ENCODE data around the gene SYDE1. TPM values are rescaled to one million over a fixed set of nuclear protein-coding genes. Genes with fewer than 3 reads are reported as not detected.
A peak's percentile ranks its signal among the peaks of the same experiment; 100 is the strongest.
"Not testable (repeated sequence)": the region's sequence is repeated elsewhere in the genome, so short reads cannot be mapped to it uniquely, and the experiment has no call there.

Gene SYDE1, protein sequence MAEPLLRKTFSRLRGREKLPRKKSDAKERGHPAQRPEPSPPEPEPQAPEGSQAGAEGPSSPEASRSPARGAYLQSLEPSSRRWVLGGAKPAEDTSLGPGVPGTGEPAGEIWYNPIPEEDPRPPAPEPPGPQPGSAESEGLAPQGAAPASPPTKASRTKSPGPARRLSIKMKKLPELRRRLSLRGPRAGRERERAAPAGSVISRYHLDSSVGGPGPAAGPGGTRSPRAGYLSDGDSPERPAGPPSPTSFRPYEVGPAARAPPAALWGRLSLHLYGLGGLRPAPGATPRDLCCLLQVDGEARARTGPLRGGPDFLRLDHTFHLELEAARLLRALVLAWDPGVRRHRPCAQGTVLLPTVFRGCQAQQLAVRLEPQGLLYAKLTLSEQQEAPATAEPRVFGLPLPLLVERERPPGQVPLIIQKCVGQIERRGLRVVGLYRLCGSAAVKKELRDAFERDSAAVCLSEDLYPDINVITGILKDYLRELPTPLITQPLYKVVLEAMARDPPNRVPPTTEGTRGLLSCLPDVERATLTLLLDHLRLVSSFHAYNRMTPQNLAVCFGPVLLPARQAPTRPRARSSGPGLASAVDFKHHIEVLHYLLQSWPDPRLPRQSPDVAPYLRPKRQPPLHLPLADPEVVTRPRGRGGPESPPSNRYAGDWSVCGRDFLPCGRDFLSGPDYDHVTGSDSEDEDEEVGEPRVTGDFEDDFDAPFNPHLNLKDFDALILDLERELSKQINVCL
- total RNA-seq (2014; rRNA removed; shearing (Covaris generic)): 55.8 and 67.8 TPM in 2 replicates
- 46.7 and 54.9 TPM in 2 replicates for polyA plus RNA-seq (2015; cell fraction: cytosol; rRNA removed)
- 51.8 and 57.6 TPM in 2 replicates for polyA plus RNA-seq (2015; cell fraction: nucleus; rRNA removed)

DNA sequence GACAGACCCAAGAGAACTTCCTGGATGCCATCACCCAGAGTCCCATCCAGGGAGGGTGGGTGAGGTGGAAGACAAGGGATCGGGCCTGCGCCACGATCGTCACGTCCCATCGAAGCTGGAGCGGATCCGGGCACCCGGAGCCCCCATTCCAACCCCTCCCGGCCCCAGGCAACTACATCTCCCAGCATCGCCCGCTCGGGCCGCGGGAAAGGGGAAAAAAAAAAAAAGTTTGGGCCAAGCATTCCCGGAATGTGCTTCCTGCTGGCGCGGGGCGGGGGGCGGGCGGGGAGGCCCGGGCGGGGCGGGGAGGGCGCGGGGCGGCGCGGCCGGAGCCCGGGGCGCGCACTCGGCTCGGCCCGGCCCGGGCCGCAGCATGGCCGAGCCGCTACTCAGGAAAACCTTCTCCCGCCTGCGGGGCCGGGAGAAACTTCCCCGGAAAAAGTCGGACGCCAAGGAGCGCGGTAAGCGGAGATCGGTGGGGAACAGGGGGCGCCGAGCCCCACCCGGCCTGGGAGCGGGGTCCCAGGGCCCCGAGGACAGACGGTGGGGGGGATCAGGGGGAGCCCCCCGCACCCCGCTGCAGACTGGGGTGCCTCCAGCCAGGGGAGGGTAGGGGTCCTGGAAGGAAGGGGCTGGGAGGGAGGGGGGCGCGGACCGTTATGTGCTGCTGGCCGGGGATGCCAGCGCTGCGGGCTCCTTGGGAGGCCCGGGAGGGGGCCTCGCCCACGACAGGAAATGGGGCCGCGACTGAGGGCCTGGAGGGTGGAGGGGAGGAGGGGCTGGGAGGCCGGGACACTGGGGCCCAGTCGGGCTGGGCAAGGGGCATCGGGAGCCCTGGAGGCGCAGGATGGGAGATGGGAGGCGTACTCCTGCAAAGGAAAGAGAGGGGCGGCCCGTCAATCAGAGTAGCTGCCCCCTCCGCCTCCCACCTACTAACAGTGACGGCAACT, at the start of gene SYDE1:
Gene SYDE1 (plus strand): TSS at position 341 of the 950 bp plus-strand sequence. CDS start 33 bp downstream, at position 374.
- peak; percentile 63 for DNase-seq (ENCODE audit: low read depth)

GRCh38 chr19:15062036-15062435, 45.2 kb upstream of the SYDE1 start:
- peak; percentile 26 for DNase-seq (ENCODE audit: low read depth)

DNA sequence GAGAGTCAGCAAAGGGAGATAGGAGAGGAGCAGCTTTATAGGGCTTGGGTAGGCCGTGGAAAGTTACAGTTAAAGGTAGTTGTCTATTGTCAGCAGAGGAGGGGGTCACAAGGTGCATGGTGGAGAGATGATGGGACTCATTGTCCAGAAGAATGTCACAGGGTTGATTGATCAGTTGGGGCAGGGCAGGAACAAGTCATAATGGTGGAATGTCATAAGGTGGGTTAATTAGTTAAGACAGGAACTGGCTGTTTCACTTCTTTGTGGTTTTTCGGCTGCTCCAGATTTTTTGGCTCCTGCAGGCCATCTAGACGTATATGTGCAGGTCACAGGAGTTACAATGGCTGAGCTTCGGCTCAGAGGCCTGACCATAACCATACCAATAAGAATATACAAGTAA, 36.8 kb upstream of the SYDE1 start:
- not testable (repeated sequence) for DNase-seq (ENCODE audit: low read depth)

DNA sequence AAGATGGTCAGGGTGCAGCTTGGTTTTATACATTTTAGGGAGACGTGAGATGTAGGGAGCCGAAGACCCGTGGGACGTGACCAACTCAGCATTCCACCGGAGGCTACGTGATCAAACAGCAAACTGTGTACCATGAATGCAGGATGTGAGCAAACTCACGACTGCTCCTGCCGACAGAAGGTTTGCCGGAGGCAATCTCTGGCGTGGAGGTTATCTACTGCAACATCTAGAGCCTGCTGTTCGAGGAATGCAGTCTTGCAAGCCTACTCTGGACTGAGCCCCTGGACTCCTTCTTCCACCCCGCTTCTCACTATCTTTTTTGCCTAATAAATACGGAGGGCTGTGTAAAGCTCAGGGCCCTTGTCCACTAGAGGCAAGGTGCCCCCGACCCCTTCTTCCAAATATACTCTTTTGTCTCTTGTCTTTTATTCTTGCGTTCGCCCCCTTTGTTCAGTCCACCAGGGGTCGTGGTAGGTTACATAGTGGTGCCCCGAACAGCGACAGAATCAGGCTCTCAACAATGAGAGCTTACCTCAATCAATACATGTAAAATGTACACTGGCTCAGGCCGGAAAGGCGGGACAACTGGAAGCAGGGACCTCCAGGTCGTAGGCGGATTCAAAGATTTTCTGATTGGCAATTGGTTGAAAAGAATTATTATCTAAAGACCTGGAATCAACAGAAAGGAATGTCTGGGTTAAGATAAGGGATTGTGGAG, 34.1 kb upstream of the SYDE1 start:
- no peak for DNase-seq (ENCODE audit: low read depth)

- no peak for DNase-seq (ENCODE audit: low read depth)
Observed at GRCh38 chr19:15074371-15074770, 32.8 kb upstream of the SYDE1 start.

GRCh38 chr19:15075806-15076205, 31.4 kb upstream of the SYDE1 start:
- DNase-seq (ENCODE audit: low read depth): no peak

DNA sequence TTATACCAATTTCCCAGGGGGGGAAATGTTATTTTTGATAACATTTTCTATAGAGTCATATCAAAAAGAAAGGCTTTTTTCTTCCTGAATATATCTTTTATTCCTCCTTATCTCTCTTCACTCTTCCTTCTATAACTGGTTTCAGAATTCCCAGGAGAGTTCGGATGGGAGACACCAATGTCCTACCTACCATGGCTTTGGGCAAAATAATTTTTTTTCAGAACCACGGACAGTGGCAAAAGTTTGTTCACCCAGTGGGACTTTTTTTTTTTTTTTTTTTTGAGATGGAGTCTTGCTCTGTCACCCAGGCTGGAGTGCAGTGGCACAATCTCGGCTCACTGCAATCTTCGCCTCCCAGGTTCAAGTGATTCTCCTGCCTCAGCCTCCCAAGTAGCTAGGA, 27.2 kb upstream of the SYDE1 start:
- DNase-seq (ENCODE audit: low read depth): not testable (repeated sequence)

GRCh38 chr19:15081911-15082310, 25.3 kb upstream of the SYDE1 start, which contains the start of gene OR1I1:
TSS of gene OR1I1 (plus strand) at chr19:15082211. CDS start at chr19:15087066, 4,855 bp downstream.
- DNase-seq (ENCODE audit: low read depth): no peak

GRCh38 chr19:15087182-15087581, 20.0 kb upstream of the SYDE1 start:
- no peak for DNase-seq (ENCODE audit: low read depth)

GRCh38 chr19:15091918-15092753, 15.1 kb upstream of the SYDE1 start:
- DNase-seq (ENCODE audit: low read depth): peak; percentile 47

- no peak for DNase-seq (ENCODE audit: low read depth)
Observed at GRCh38 chr19:15093001-15093400, 14.2 kb upstream of the SYDE1 start.

DNA sequence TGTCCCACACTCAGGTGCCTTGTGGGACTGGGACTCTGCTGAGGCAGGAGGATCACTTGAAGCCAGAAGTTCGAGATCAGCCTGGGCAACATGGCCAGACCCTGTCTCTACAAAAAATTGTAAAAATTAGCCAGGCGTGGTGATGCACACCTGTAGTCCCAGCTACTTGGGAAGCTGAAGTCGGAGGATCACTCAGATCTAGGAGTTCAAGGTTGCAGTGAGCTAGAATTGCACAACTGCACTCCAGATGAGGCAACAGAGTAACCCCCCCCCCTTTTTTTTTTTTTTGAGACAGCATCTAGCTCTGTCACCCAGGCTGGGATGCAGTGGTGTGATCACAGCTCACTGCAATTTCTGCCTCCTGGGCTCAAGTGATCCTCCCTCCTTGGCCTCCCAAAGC, 11.0 kb upstream of the SYDE1 start:
- no peak for DNase-seq (ENCODE audit: low read depth)

- not testable (repeated sequence) for DNase-seq (ENCODE audit: low read depth)
Observed at GRCh38 chr19:15097980-15098379, 9.2 kb upstream of the SYDE1 start.

DNA sequence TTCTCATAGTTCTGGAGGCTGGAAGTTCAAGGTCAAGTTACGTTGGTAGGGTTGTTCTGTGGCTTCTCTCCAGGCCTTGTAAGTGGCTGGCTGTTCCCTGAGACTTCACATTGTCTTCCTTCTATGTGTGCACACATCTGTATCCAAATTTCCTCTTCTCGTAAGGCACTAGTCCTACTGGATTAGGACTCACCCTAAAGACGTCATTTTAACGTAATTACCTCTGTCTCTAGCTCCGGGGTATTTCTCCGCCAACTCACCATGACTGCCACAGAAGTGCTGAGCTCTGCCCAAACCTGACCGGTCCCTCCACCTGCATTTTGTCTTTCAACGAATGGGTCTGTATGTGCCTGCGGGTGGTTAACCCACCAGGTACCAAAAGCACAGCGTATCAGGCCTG, 8.7 kb upstream of the SYDE1 start:
- no peak for DNase-seq (ENCODE audit: low read depth)

- no peak for DNase-seq (ENCODE audit: low read depth)
Observed at GRCh38 chr19:15099017-15099582, 8.1 kb upstream of the SYDE1 start.

DNA sequence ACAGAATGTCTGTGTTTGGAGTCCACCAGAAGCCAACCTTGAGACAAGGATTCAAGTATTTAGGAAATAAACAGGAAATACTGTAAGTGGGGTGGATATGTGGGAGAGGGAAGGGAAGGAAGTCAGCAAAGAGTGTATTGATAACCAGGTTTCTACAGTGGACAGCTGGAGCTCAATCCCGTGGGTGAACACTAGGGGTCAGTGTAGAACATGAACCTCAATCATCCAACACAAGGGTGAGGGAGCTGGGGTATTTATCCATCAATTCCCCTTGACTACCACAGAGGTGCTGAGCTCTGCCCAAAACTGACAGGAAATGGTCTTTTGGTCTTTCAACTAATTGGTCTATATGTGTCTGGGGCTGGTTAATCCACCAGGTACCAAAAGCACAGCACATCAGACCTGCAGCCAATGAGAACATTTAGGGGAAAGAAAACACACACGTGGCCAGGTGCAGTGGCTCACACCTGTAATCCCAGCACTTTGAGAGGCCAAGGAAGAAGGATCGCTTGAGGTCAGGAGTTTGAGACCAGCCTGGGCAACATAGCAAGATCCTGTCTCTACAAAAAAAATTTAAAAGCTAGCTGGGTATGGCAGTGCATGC, 5.6 kb upstream of the SYDE1 start:
- peak; percentile 49 for DNase-seq (ENCODE audit: low read depth)

- DNase-seq (ENCODE audit: low read depth): no peak
Observed at GRCh38 chr19:15104003-15104402, 3.2 kb upstream of the SYDE1 start.

DNA sequence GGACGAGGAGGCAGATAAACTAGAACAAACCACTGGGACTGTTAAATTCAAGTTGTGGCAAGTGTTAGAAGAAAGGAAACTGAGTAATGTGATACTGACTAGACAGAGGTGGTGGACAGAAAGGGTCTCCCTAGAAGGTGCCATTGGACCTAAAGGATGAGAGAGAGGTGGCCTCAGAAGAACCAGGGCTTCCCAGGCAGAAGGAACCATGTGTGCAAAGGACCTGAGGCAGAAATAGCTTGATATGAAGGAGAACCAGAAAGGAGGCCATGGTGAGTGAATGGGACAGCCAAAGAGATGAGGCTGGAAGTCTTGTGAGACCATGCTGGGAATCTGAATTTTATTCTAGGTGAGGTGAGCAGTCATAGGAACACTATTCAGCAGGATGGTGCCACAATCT, 2.8 kb upstream of the SYDE1 start:
- no peak for DNase-seq (ENCODE audit: low read depth)

DNA sequence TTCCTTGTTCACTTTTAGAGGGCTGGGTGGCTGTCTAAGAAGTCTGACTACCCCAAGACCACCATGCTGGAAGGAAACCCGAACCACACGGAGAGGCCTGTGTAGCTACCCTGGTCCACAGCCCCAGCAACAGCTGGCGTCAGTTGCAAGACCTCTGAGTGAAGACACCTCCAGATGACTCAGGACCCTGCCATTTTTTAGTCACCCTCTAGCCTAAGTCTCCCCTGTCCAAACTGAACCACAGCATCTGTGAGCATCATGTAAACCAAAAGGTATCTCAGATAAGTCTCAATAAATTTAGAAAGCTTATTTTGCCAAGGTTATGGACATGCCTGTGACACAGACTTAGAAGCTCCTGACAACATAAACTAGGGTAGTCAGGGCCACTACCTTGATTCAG, 2.2 kb upstream of the SYDE1 start:
- DNase-seq (ENCODE audit: low read depth): no peak

Measured in HT1080 (cell line).